Bronchial epithelial cell (primary cell): ENCODE measurements around the gene SLC43A3. TPM values are rescaled to one million over a fixed set of nuclear protein-coding genes. Genes with fewer than 3 reads are reported as not detected.

Source experiments
- DNase-seq: peaks from one replicate; pipeline ENCODE4 v3.0.0-alpha.2; 2010; ENCODE audit warnings: low read depth
- FAIRE-seq: peaks from 2 replicates; lab custom pipeline; 2011; peaks lifted over from hg19 to GRCh38; lab: Jason Lieb, UNC
- H3K27me3 ChIP-seq: 2 replicates; pipeline ENCODE4 v1.5.1; 2011; ENCODE audit warnings: low read length; ENCODE audit not compliant: control insufficient read depth, insufficient read depth
- H3K36me3 ChIP-seq: 2 replicates; pipeline ENCODE4 v1.5.1; 2011; ENCODE audit warnings: low read length; ENCODE audit not compliant: control insufficient read depth, insufficient read depth
- H3K4me3 ChIP-seq: 2 replicates; pipeline ENCODE4 v1.5.1; 2011; ENCODE audit warnings: mild to moderate bottlenecking, low read depth, low read length, control low read depth
- total RNA-seq: library from RNA; depleted of rRNA; stranded (reverse); fragments of >200 nt; gene quantifications from 2 replicates; pipeline ENCODE4 v1.2.1, GENCODE V29; 2014
- TF ChIP-seq, protein P1 (sequence below): IDR thresholded peaks from 2 replicates; pipeline ENCODE4 v1.5.1; 2011; ENCODE audit warnings: mild to moderate bottlenecking, moderate library complexity, low read length, control low read depth, inconsistent platforms; ENCODE audit not compliant: insufficient read depth, severe bottlenecking

SLC43A3 gene
- total RNA-seq, 1 donor from 2014 or later = 1.8 TPM

DNA sequence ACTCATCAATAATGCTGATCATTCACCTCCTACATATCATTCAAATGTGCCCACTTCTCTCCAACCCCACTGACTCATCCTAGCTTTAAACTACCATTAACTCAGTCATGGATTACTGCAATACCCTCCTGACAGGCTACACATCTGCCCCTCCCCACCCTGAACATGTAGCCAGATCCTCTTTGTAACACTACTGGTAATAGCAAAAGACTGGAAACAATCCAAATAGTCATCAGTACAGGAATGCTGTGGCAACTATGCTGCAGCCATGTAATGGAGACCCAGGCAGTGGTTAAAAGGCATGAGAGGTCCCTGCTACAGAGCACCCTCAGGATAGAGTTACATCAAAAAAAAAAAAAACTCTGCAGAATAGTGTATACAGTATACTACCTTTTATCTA, 16.6 kb downstream of the SLC43A3 start:
- FAIRE-seq = no peak
- Histone ChIP-seq H3K4me3 (no peak overlapping the region), H3K27me3 (no peaks in the 10 kb centered on the region), H3K36me3 (peaks cover 3% of the 10 kb centered on the region)
- peak; percentile 72 for DNase-seq
- TF ChIP-seq, protein P1, sequence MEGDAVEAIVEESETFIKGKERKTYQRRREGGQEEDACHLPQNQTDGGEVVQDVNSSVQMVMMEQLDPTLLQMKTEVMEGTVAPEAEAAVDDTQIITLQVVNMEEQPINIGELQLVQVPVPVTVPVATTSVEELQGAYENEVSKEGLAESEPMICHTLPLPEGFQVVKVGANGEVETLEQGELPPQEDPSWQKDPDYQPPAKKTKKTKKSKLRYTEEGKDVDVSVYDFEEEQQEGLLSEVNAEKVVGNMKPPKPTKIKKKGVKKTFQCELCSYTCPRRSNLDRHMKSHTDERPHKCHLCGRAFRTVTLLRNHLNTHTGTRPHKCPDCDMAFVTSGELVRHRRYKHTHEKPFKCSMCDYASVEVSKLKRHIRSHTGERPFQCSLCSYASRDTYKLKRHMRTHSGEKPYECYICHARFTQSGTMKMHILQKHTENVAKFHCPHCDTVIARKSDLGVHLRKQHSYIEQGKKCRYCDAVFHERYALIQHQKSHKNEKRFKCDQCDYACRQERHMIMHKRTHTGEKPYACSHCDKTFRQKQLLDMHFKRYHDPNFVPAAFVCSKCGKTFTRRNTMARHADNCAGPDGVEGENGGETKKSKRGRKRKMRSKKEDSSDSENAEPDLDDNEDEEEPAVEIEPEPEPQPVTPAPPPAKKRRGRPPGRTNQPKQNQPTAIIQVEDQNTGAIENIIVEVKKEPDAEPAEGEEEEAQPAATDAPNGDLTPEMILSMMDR = no peak

GRCh38 chr11:57409321-57410100, 17.4 kb downstream of the SLC43A3 start:
- Histone ChIP-seq H3K4me3 (no peak overlapping the region), H3K27me3 (no peaks in the 10 kb centered on the region), H3K36me3 (peaks cover 3% of the 10 kb centered on the region)
- DNase-seq (no peak), FAIRE-seq (no peak)
- TF ChIP-seq, protein P1 = no peak

DNA sequence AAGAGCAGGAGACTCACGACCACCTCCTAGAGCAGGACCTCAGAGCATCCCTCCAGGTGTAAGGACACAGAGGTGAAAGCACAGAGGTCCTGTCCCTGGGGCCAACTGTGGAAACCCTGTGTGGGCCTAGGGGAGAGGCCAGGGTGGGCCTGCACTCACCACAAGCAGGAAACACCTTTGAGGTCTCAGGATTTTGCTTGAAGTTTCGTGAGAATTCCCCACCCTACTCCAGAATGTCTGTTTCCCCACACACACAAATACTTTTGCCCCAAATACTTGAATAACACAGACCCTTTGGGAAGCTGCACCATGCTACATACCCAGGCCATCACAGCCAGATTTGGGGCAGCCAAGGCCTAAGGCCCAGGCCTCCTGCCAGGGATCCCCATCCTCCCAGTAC, 18.1 kb downstream of the SLC43A3 start:
- FAIRE-seq (no peak), DNase-seq (no peak)
- TF ChIP-seq, protein P1 = no peak
- Histone ChIP-seq H3K27me3 (no peaks in the 10 kb centered on the region), H3K36me3 (peaks cover 3% of the 10 kb centered on the region), H3K4me3 (no peak overlapping the region)

DNA sequence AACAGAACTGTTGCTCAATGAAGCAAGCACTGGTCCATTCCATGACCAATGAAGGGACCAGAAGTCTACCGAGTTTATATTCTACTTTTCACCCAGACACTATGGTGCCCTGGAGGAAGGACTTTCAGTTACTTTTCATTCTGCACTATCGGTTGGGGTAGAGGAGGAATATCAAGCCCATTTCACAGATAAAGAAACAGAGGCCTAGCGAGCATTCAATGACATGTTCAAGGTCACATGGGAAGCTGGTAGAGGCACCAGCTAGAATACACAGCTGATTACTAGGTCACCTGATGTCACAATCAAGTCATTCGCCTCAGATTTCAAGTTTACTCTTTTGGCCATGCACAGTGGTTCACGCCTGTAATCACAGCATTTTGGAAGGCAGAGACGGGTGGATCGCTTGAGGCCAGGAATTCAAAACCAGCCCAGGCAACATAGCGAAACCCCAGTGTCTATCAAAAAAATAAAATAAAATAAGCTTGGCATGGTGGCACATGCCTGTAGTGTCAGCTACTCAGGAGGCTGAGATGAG, 18.9 kb downstream of the SLC43A3 start:
- DNase-seq (no peak), FAIRE-seq (no peak)
- Histone ChIP-seq H3K36me3 (peaks cover 3% of the 10 kb centered on the region), H3K27me3 (no peaks in the 10 kb centered on the region), H3K4me3 (no peak overlapping the region)
- TF ChIP-seq, protein P1 = no peak

GRCh38 chr11:57407010-57407920, 19.7 kb downstream of the SLC43A3 start:
- no peak for DNase-seq
- H3K4me3 ChIP-seq = no peak overlapping the region

More at GRCh38 chr11:57407010-57407920, 19.7 kb downstream of the SLC43A3 start:
- Histone ChIP-seq H3K27me3 (no peaks in the 10 kb centered on the region), H3K36me3 (peaks cover 3% of the 10 kb centered on the region)
- TF ChIP-seq, protein P1 = no peak
- no peak for FAIRE-seq
